Gastroesophageal sphincter (tissue), 4 donors: ENCODE measurements around the gene NR5A2. TPM values are rescaled to one million over a fixed set of nuclear protein-coding genes. Genes with fewer than 3 reads are reported as not detected.

Source experiments
- ATAC-seq: fragments of 150-250 bp; one replicate; pipeline ENCODE4 v1.9.1; 2016; ENCODE audit warnings: mild to moderate bottlenecking, moderate library complexity
- H3K27ac ChIP-seq, 4 donors: fragments of 200-600 bp; sonication (generic) in 3 of 4; 1 replicate in 3 of 4; 2 replicates in 1 of 4; pipeline ENCODE4 v1.5.1; 2016 to 2019
- H3K27me3 ChIP-seq: fragments of 200-600 bp; sonication (generic); one replicate; pipeline ENCODE4 v1.5.1; 2019
- H3K36me3 ChIP-seq, 2 donors: fragments of 200-600 bp; sonication (generic); one replicate each; pipeline ENCODE4 v1.5.1; 2019; ENCODE audit warnings: control low read depth in 1 of 2
- H3K4me1 ChIP-seq, 3 donors: fragments of 200-600 bp; sonication (generic); 1 replicate in 2 of 3; 2 replicates in 1 of 3; pipeline ENCODE4 v1.5.1; 2016 to 2019; ENCODE audit warnings: control low read depth in 2 of 3
- H3K4me3 ChIP-seq, 2 donors: fragments of 200-600 bp; sonication (generic); one replicate each; pipeline ENCODE4 v1.5.1; 2019; ENCODE audit warnings: mild to moderate bottlenecking in 1 of 2, moderate library complexity in 1 of 2
- H3K9me3 ChIP-seq, 3 donors: fragments of 200-600 bp; sonication (generic); one replicate each; pipeline ENCODE4 v1.5.1; 2017 to 2019; ENCODE audit warnings: control low read depth in 2 of 3
- EP300 ChIP-seq: sonication (generic); formaldehyde crosslinking; IDR thresholded peaks from one replicate; pipeline ENCODE4 v1.6.1; 2017; ENCODE audit warnings: antibody characterized with exemption, mild to moderate bottlenecking
- POLR2A ChIP-seq, 2 donors: fragments of 450-650 bp; IDR thresholded peaks; one replicate each; pipeline ENCODE4 v1.6.1; 2017; ENCODE audit warnings: antibody characterized with exemption in 2 of 2, mild to moderate bottlenecking in 2 of 2, moderate library complexity in 1 of 2
- POLR2AphosphoS5 ChIP-seq: sonication (generic); formaldehyde crosslinking; IDR thresholded peaks from one replicate; pipeline ENCODE4 v1.6.1; 2017; ENCODE audit warnings: antibody characterized with exemption
- WGBS, 2 donors: methylation state at CpG; one replicate each; pipeline ENCODE4 v1.1.5; 2018; ENCODE audit warnings: low coverage in 1 of 2; 5-methylcytosine and 5-hydroxymethylcytosine counted together
- total RNA-seq, 4 donors: library from RNA; depleted of rRNA; stranded (reverse); fragments of >200 nt; gene quantifications; one replicate each; pipeline ENCODE4 v1.1.0, GENCODE V29; 2016
- TF ChIP-seq, protein P1 (sequence below), 4 experiments: fragments of 200-600 bp in 2 of 4; fragments of 450-650 bp in 2 of 4; sonication (generic) in 1 of 4; IDR thresholded peaks; one replicate each; pipeline ENCODE4 v1.5.1; 2017 to 2019; ENCODE audit warnings: antibody characterized with exemption in 4 of 4, mild to moderate bottlenecking in 2 of 4, moderate library complexity in 2 of 4

NR5A2 gene
- total RNA-seq, 4 donors from 2014 or later, result 2.0 to 4.2 (median 3.1) TPM

DNA sequence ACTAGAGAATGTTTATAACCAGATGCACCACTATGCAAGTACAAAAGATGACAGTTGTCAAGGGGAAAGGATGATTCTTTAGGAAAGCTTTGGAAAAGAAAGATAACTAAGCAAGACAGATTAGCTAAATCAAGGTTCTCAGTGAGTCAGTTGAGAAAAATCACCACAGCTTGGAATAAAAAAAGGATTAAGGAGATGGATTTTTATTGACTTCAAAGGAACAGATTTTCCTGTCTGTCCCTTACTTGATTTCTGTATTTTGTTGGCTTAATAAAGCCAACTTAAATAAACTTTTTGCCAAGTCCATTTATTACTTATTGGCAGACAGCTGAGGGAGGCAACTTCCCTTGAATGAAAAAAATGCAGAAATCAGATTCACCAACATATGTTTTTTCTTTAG lies 93.9 kb downstream of the NR5A2 start:
- H3K27ac ChIP-seq, result no peak overlapping the region
- no peaks in the 10 kb centered on the region for H3K27me3 ChIP-seq
- H3K4me1 ChIP-seq, result no peaks in the 10 kb centered on the region
- no peaks in the 10 kb centered on the region for H3K9me3 ChIP-seq
- no peak overlapping the region for H3K4me3 ChIP-seq
- no peaks in the 10 kb centered on the region for H3K36me3 ChIP-seq
- TF ChIP-seq POLR2AphosphoS5 (no peak), POLR2A (IDR thresholded peaks at IDR 0.05) (no peak), EP300 (no peak)
- TF ChIP-seq, protein P1, sequence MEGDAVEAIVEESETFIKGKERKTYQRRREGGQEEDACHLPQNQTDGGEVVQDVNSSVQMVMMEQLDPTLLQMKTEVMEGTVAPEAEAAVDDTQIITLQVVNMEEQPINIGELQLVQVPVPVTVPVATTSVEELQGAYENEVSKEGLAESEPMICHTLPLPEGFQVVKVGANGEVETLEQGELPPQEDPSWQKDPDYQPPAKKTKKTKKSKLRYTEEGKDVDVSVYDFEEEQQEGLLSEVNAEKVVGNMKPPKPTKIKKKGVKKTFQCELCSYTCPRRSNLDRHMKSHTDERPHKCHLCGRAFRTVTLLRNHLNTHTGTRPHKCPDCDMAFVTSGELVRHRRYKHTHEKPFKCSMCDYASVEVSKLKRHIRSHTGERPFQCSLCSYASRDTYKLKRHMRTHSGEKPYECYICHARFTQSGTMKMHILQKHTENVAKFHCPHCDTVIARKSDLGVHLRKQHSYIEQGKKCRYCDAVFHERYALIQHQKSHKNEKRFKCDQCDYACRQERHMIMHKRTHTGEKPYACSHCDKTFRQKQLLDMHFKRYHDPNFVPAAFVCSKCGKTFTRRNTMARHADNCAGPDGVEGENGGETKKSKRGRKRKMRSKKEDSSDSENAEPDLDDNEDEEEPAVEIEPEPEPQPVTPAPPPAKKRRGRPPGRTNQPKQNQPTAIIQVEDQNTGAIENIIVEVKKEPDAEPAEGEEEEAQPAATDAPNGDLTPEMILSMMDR (IDR thresholded peaks at IDR 0.05), result no peak
- ATAC-seq, result no peak

DNA sequence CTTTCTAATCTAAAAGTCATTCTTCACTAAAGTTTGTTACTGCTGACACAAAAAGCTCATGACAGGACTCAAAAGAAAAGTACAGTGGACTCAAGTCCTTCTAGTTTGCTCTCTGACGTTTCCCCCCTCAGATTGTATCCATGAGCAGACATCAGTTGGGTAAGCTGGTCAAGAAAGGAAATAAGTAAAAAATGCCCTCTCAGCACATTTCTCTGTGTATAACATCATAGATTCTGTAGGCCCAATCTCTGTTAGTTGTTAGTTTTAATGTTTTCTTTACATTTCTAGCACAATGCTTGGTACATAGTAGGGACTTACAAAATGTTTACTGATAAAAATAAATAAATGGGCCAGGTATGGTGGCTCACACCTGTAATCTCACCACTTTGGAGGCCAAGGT lies 96.8 kb downstream of the NR5A2 start:
- ATAC-seq, result no peak
- TF ChIP-seq POLR2A (IDR thresholded peaks at IDR 0.05) (no peak), POLR2AphosphoS5 (no peak), EP300 (no peak)
- TF ChIP-seq, protein P1 (IDR thresholded peaks at IDR 0.05), result no peak
- H3K36me3 ChIP-seq, result no peaks in the 10 kb centered on the region
- H3K4me1 ChIP-seq, result no peaks in the 10 kb centered on the region
- H3K4me3 ChIP-seq, result no peak overlapping the region
- no peak overlapping the region for H3K27ac ChIP-seq
- H3K9me3 ChIP-seq, result no peaks in the 10 kb centered on the region
- 82 to 89% methylated on average over 1 of the region's 1 CpG for WGBS, 2 donors
- H3K27me3 ChIP-seq, result no peaks in the 10 kb centered on the region

DNA sequence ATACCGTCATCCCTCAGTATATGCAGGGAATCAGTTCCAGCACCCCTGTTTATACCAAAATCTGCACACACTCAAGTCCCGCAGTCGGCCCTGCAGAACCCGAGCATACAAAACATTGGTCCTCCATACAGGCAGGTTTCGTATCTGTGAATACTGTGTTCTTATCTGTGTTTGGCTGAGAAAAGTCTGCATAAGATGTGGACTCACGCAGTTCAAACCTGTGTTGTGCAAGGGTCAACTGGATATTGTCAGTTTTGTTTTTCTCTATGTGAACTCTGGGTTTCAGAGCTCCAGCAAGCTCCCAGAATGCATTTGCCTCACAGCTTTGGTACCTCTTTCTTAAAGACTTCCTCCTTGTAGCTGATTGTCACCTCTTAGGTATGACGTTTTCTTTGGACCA lies 100.6 kb downstream of the NR5A2 start:
- H3K27me3 ChIP-seq, result no peaks in the 10 kb centered on the region
- H3K9me3 ChIP-seq, result no peaks in the 10 kb centered on the region
- no peak overlapping the region for H3K4me3 ChIP-seq
- TF ChIP-seq, protein P1 (IDR thresholded peaks at IDR 0.05), result no peak
- TF ChIP-seq EP300, result no peak
- no peak for TF ChIP-seq POLR2A (IDR thresholded peaks at IDR 0.05)
- TF ChIP-seq POLR2AphosphoS5, result no peak
- H3K4me1 ChIP-seq, result no peaks in the 10 kb centered on the region
- ATAC-seq, result no peak
- no peaks in the 10 kb centered on the region for H3K36me3 ChIP-seq
- 61 to 85% methylated on average over 6 to 7 of the region's 7 CpGs for WGBS, 2 donors
- H3K27ac ChIP-seq, result no peak overlapping the region

GRCh38 chr1:200128944-200129879 lies 101.7 kb downstream of the NR5A2 start:
- WGBS, 2 donors, result 36 to 38% methylated on average over 3 to 5 of the region's 5 CpGs
- H3K27ac ChIP-seq, result no peak overlapping the region
- no peak for ATAC-seq

More at GRCh38 chr1:200128944-200129879, 101.7 kb downstream of the NR5A2 start:
- Histone ChIP-seq H3K4me3 (no peak overlapping the region), H3K27me3 (no peaks in the 10 kb centered on the region), H3K4me1 (no peaks in the 10 kb centered on the region), H3K9me3 (no peaks in the 10 kb centered on the region), H3K36me3 (no peaks in the 10 kb centered on the region)
- TF ChIP-seq, protein P1 (IDR thresholded peaks at IDR 0.05), result no peak
- TF ChIP-seq POLR2A (IDR thresholded peaks at IDR 0.05) (no peak), EP300 (no peak), POLR2AphosphoS5 (no peak)
